GM21526 (cell line): ENCODE results near the gene PRMT3.
"Not testable (repeated sequence)": the region's sequence is repeated elsewhere in the genome, so short reads cannot be mapped to it uniquely, and the experiment has no call there.

ENCODE experiments used
- ATAC-seq: cut with Tn5 transposase; IDR thresholded peaks from one replicate; pipeline ENCODE4 v1.9.1; 2021; ENCODE audit warnings: moderate library complexity; ENCODE audit not compliant: unreplicated experiment, low FRiP score

The PRMT3 gene

GRCh38 chr11:20387261-20388095, at the start of gene PRMT3:
Gene PRMT3, plus strand, starts transcription at chr11:20387716. Its CDS starts 31 bp downstream, at chr11:20387747.
- peak; percentile 82 for ATAC-seq

GRCh38 chr11:20342347-20343141, 45.0 kb upstream of the PRMT3 start:
- no peak for ATAC-seq

- no peak for ATAC-seq
Observed at GRCh38 chr11:20351136-20351535, 36.4 kb upstream of the PRMT3 start.

- ATAC-seq, result no peak
Observed at GRCh38 chr11:20351751-20352262, 35.7 kb upstream of the PRMT3 start.

- ATAC-seq, result no peak
Observed at GRCh38 chr11:20353829-20354434, 33.6 kb upstream of the PRMT3 start.

- ATAC-seq, result peak; percentile 87
Observed at GRCh38 chr11:20355221-20356219, 32.0 kb upstream of the PRMT3 start.

- no peak for ATAC-seq
Observed at GRCh38 chr11:20357150-20357549, 30.4 kb upstream of the PRMT3 start.

GRCh38 chr11:20360650-20361049, 26.9 kb upstream of the PRMT3 start:
- ATAC-seq, result no peak

GRCh38 chr11:20362481-20362880, 25.0 kb upstream of the PRMT3 start:
- ATAC-seq, result no peak

- no peak for ATAC-seq
Observed at GRCh38 chr11:20363149-20363499, 24.4 kb upstream of the PRMT3 start.

- peak; percentile 96 for ATAC-seq
Observed at GRCh38 chr11:20363500-20364340, 23.8 kb upstream of the PRMT3 start, which contains the start of gene HTATIP2. Gene HTATIP2, plus strand, starts transcription at chr11:20363714. Its CDS starts 524 bp downstream, at chr11:20364238.

GRCh38 chr11:20364341-20364792, 23.1 kb upstream of the PRMT3 start:
- no peak for ATAC-seq

GRCh38 chr11:20365465-20365864, 22.1 kb upstream of the PRMT3 start:
- not testable (repeated sequence) for ATAC-seq

- ATAC-seq, result no peak
Observed at GRCh38 chr11:20367313-20367948, 20.1 kb upstream of the PRMT3 start.

- no peak for ATAC-seq
Observed at GRCh38 chr11:20368438-20368837, 19.1 kb upstream of the PRMT3 start.

- ATAC-seq, result no peak
Observed at GRCh38 chr11:20369826-20370225, 17.7 kb upstream of the PRMT3 start.

GRCh38 chr11:20372081-20372626, 15.4 kb upstream of the PRMT3 start:
- ATAC-seq, result no peak

GRCh38 chr11:20373147-20373546, 14.4 kb upstream of the PRMT3 start:
- ATAC-seq, result no peak
